Fibroblast of the aortic adventitia (primary cell): Measurements from ENCODE around the gene HCAR1. TPM values are rescaled to one million over a fixed set of nuclear protein-coding genes. Genes with fewer than 3 reads are reported as not detected.
"Not testable (repeated sequence)": the region's sequence is repeated elsewhere in the genome, so short reads cannot be mapped to it uniquely, and the experiment has no call there.

Experiments used
- DNase-seq: peaks from one replicate; pipeline ENCODE4 v3.0.0-alpha.2; 2010; ENCODE audit warnings: low read depth
- H3K4me3 ChIP-seq: 2 replicates; pipeline ENCODE4 v1.5.1; 2011; ENCODE audit warnings: low read depth, mild to moderate bottlenecking, control low read depth, low read length, moderate library complexity
- total RNA-seq: library from RNA; depleted of rRNA; stranded (reverse); fragments of >200 nt; gene quantifications from 2 replicates; pipeline ENCODE4 v1.2.3, GENCODE V29; 2012; ENCODE audit warnings: low replicate concordance
- TF ChIP-seq, protein P1 (sequence below): IDR thresholded peaks from 2 replicates; pipeline ENCODE4 v1.5.1; 2011; ENCODE audit warnings: mild to moderate bottlenecking, low read length, control low read depth, inconsistent platforms; ENCODE audit not compliant: insufficient read depth

HCAR1 gene
- total RNA-seq, 1 donor, result 1.5 TPM

DNA sequence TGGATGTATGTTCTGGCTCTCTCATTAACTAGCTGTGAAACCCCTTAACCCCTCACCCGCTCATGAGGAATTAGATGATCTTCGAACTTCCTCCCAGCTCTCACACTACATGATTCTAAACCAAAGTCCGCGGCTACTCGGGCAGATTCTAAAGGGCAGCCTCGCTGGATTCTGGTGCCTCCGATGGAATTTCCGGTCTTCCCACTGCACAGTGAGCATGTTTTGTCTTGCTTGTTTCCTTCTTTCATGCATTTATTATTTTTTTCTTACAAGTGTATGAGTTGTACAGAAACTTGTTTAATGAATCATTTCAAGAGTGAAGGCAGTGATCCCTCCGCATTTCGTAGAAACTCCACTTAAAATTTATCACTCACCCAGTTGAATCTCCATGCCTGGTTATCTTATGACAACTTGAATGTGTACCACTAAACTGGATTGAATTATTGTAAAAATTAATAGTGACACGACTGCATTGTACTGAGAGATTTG is 9.5 kb downstream of the HCAR1 start:
- H3K4me3 ChIP-seq, result no peak overlapping the region
- no peak for DNase-seq
- TF ChIP-seq, protein P1, sequence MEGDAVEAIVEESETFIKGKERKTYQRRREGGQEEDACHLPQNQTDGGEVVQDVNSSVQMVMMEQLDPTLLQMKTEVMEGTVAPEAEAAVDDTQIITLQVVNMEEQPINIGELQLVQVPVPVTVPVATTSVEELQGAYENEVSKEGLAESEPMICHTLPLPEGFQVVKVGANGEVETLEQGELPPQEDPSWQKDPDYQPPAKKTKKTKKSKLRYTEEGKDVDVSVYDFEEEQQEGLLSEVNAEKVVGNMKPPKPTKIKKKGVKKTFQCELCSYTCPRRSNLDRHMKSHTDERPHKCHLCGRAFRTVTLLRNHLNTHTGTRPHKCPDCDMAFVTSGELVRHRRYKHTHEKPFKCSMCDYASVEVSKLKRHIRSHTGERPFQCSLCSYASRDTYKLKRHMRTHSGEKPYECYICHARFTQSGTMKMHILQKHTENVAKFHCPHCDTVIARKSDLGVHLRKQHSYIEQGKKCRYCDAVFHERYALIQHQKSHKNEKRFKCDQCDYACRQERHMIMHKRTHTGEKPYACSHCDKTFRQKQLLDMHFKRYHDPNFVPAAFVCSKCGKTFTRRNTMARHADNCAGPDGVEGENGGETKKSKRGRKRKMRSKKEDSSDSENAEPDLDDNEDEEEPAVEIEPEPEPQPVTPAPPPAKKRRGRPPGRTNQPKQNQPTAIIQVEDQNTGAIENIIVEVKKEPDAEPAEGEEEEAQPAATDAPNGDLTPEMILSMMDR, result no peak

DNA sequence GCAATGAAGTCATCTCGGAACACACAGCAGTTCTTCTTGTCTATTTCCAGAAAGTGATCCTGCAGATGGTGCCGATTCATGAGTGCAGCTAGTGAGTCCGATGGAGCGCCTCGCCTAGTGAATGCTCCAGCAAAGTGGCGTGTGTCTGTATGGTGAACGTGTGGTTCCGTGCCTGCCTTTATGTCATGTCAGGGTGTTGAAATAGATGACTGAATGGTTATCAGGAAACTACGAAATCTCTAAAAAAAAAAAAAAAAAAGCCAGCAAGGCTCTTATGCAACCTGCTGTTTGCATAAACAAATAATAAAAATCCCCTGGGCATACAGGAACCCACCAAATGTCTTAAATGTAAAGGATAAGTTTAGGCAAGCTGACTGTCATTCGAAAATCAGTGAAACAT is 14.0 kb downstream of the HCAR1 start, which contains the start of gene HCAR3:
HCAR3 (minus strand) TSS at position 154 of the 400 bp plus-strand sequence; CDS start at position 80, 74 bp downstream.
- not testable (repeated sequence) for DNase-seq, H3K4me3 ChIP-seq

DNA sequence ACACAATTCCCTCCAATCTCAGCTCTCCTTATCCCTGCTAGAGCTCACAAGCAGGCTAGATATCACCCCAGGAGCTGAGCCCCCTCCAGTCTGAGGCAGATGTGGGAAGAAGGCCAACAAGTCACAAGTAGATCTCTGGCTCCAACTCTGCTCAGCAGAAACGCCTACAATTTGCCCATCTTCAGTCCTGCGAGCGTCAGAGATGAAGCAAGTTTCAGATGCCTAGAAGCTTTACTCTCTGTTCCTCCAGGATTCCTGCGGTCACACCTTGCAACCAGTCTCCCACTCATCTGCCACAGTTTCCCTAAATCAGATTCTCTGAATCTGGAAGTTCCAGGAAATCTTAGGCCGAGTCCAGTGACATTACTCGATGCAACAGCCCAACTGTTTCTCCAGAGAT is 15.4 kb downstream of the HCAR1 start:
- not testable (repeated sequence) for H3K4me3 ChIP-seq
- peak; percentile 11 for DNase-seq

DNA sequence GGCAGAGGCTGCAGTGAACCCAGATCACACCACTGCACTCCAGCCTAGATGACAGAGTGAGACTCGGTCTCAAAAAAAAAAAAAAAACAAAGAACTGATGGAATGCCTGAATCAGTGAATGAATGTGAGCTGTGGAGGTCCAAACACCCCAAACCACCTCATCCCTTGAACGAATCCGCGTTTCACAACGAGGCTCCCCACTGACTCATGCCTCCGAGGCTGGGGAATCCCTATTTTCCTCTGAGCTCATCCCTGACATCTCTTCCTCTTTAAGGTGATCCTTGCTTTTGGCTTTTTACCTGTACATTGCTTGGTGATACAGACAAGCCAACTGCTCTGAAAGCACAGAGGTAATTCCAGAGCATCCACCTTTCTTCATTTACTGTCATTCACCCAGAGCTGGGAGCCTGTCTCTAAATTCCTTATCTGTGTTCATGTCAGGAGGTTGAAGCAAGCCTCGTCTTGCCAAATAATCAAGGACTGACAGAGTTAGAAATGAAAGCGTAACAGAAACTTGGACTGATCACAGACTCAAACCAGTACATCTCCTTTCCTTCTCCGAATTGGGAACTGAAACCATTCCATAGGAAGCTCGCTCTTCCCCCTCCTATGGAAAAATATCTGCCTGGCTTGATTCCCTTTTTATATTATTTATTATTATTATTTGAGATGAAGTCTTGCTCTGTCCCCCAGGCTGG is 17.0 kb downstream of the HCAR1 start:
- not testable (repeated sequence) for H3K4me3 ChIP-seq, DNase-seq

DNA sequence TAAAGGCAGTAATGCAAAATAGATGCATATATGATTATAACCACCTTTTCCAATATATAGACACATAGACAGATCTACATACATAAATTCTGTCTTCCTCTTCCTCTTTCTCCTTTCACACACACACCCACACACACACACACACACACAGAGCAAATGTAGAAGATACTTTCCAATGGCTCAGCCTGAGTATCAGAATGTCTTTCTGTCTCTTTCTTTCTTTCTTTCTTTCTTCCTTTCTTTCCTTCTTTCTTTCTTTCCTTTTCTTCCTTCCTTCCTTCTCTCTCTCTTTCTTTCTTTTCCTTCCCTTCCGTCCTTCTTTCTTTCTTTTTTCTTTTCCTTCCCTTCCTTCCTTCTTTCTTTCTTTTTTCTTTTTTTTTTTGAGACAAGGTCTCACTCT is 19.4 kb downstream of the HCAR1 start:
- not testable (repeated sequence) for DNase-seq, H3K4me3 ChIP-seq

DNA sequence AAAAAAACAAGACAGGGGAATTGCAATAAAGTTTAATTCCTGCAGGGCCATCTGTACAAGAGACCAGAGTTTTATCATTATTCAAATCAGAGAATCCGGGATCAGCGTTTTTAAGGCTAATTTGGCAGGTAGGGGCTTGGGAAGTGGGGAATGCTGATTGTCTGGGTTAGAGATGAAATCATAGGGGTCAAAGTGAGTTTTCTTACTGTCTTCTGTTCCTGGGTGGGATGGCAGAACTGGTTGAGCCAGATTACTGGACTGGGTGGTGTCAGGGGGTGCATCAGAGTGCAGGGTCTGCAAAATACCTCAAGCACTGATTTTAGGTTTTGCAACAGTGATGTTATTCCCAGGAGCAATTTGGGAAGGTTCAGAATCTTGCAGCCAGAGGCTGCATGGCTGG is 20.3 kb downstream of the HCAR1 start:
- DNase-seq, H3K4me3 ChIP-seq: not testable (repeated sequence)

DNA sequence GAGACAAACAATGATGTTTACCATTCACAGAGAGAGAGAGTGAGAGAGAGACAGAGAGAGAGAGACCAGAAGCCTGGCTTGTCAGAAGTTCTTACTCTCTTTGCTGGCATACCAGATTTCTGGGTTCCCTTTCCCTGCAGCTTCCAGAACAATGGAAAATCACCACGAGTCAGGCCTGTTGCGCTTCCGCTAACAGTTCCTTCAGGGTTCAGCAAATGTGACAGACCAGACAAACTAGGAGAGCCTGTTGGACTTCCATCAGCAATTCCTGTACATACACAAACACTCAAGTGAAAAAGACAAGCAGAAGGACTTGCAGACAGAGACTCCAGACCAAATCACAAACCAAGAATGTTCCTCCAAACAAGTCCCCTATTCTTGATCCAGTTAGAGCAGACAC is 21.4 kb downstream of the HCAR1 start:
- DNase-seq, H3K4me3 ChIP-seq: not testable (repeated sequence)

DNA sequence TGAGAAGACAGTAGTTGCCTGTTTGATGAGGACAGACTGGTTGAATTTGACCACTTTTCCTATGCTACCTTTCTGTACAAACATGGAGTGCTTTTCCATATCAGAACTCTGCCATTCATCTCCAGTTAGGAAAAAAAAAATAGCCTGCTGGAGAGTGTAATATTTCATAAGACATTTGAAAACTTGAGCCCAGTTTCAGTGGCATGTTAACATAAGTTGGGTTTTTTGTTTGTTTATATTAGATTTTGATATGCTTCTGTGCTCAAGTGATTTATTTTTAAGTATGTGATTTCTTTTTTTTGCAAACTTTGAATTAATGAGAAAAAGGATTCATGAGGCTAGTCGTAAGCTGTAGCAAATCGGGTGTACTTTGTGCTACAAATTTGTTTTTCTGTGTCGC is 26.8 kb downstream of the HCAR1 start:
- H3K4me3 ChIP-seq, DNase-seq: not testable (repeated sequence)

DNA sequence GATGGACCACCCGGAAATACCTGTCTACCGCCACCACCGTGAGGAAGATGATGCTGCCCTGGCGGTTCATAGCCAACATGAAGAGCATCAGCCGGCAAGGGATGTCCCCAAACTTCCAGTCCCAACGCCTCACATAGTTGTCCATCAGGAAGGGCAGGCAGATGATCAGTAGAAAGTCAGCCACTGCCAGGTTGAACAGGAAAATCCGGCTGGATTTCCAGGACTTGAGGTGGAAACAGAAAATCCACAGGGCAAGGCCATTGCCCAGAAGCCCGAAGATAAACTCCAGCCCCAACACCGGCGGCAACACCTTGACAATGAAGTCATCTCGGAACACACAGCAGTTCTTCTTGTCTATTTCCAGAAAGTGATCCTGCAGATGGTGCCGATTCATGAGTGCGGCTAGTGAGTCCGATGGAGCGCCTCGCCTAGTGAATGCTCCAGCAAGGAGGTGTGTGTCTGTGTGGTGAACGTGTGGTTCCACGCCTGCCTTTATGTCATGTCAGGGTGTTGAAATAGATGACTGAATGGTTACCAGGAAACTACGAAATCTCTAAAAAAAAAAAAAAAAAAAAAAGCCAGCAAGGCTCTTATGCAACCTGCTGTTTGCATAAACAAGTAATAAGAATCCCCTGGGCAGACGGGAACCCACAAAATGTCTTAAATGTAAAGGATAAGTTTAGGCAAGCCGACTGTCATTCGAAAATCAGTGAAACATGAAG is 27.6 kb downstream of the HCAR1 start, which contains the start of gene HCAR2:
HCAR2 (minus strand) TSS at position 468 of the 722 bp plus-strand sequence; CDS start at position 394, 74 bp downstream.
- DNase-seq, H3K4me3 ChIP-seq: not testable (repeated sequence)

DNA sequence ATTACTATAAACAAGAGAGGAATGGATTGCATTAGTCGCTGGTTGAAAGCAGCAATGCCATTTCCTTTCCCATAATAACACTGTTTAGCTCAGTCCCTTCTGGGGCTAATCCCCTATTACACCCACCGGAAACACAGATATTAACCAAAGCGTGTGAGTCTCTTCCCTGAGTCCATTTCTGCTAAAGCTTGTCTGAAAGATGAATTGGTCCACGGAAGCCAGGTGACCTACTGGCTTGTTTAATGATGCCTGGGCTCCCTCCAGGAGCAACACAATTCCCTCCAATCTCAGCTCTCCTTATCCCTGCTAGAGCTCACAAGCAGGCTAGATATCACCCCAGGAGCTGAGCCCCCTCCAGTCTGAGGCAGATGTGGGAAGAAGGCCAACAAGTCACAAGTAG is 29.2 kb downstream of the HCAR1 start:
- H3K4me3 ChIP-seq, DNase-seq: not testable (repeated sequence)

DNA sequence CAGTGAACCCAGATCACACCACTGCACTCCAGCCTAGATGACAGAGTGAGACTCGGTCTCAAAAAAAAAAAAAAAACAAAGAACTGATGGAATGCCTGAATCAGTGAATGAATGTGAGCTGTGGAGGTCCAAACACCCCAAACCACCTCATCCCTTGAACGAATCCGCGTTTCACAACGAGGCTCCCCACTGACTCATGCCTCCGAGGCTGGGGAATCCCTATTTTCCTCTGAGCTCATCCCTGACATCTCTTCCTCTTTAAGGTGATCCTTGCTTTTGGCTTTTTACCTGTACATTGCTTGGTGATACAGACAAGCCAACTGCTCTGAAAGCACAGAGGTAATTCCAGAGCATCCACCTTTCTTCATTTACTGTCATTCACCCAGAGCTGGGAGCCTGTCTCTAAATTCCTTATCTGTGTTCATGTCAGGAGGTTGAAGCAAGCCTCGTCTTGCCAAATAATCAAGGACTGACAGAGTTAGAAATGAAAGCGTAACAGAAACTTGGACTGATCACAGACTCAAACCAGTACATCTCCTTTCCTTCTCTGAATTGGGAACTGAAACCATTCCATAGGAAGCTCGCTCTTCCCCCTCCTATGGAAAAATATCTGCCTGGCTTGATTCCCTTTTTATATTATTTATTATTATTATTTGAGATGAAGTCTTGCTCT is 30.5 kb downstream of the HCAR1 start:
- H3K4me3 ChIP-seq, DNase-seq: not testable (repeated sequence)

DNA sequence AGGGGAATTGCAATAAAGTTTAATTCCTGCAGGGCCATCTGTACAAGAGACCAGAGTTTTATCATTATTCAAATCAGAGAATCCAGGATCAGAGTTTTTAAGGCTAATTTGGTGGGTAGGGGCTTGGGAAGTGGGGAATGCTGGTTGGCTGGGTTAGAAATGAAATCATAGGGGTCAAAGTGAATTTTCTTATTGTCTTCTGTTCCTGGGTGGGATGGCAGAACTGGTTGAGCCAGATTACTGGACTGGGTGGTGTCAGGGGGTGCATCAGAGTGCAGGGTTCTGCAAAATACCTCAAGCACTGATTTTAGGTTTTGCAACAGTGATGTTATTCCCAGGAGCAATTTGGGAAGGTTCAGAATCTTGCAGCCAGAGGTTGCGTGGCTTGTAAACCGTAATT is 33.7 kb downstream of the HCAR1 start:
- H3K4me3 ChIP-seq, DNase-seq: not testable (repeated sequence)

DNA sequence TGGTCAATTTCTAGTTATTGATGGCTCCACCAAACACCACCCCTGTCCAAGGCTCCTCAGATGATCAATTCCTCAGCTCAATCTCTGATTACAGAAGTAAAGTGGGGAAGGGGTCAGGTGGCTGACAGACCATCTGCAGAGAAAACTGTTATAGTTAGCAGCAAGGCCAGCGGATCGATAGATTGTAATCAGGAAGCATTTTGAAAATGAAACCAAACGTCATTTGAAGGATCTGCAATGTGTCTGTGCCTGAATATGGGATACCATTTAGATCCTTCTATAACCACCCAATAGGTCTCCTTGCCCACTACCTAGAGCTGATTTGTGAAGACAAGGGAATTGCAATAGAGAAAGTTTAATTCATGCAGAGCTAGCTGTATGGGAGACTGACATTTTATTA is 39.1 kb downstream of the HCAR1 start:
- DNase-seq, result no peak
- TF ChIP-seq, protein P1, result no peak
- H3K4me3 ChIP-seq, result no peak overlapping the region
